ENCODE measurements around the gene IGSF1.

- TF ChIP-seq CTCF (IDR thresholded peaks at IDR 0.05): no peak
- no peak for TF ChIP-seq POLR2A (IDR thresholded peaks at IDR 0.05)
Measured at GRCh38 chrX:131264053-131264452, 25.1 kb downstream of the IGSF1 start.

All from esophagus squamous epithelium (tissue), 4 donors.